OCI-LY7 (cell line): Measurements from ENCODE around the gene TBC1D24. TPM values are rescaled to one million over a fixed set of nuclear protein-coding genes. Genes with fewer than 3 reads are reported as not detected.
A peak's percentile ranks its signal among the peaks of the same experiment; 100 is the strongest.
"Not testable (repeated sequence)": the region's sequence is repeated elsewhere in the genome, so short reads cannot be mapped to it uniquely, and the experiment has no call there.

ENCODE experiments used
- BruUV-seq: library from RNA; stranded (reverse); fragments of 400-500 nt; replicated peaks from 2 replicates; lab custom pipeline; 2021; lab: Mats Ljungman, UMichigan
- CTCF ChIA-PET: fragments of 300-600 bp; sonication (Branson Sonifier 250); formaldehyde crosslinking; loops from one replicate; lab custom pipeline; 2022; ENCODE audit warnings: antibody characterized with exemption; ENCODE audit not compliant: unreplicated experiment; lab: Charles Lee
- POLR2A ChIA-PET: fragments of 300-600 bp; sonication (Branson Sonifier 250); formaldehyde crosslinking; loops from one replicate; lab custom pipeline; 2022; ENCODE audit warnings: antibody characterized with exemption; lab: Charles Lee
- DNase-seq: peaks from one replicate; pipeline ENCODE4 v3.0.0-alpha.2; 2015; ENCODE audit warnings: low spot score
- H2AFZ ChIP-seq: fragments of 200-600 bp; sonication (generic), shearing (Covaris generic); 2 replicates; pipeline ENCODE4 v1.6.1; 2014; ENCODE audit warnings: mild to moderate bottlenecking, antibody characterized with exemption, low read length, moderate library complexity
- H3K27ac ChIP-seq: fragments of 200-600 bp; sonication (generic); 2 replicates; pipeline ENCODE4 v1.5.1; 2014; ENCODE audit warnings: mixed run types, low read depth, mild to moderate bottlenecking, moderate library complexity, low read length, inconsistent platforms; ENCODE audit not compliant: poor library complexity, severe bottlenecking
- H3K36me3 ChIP-seq: fragments of 200-600 bp; sonication (generic); 2 replicates; pipeline ENCODE4 v1.6.1; 2014; ENCODE audit warnings: mild to moderate bottlenecking, antibody characterized with exemption, low read length, moderate library complexity, mixed read lengths; ENCODE audit not compliant: insufficient read depth
- H3K4me1 ChIP-seq: fragments of 200-600 bp; sonication (generic); 2 replicates; pipeline ENCODE4 v1.5.1; 2014; ENCODE audit warnings: mild to moderate bottlenecking, low read length; ENCODE audit not compliant: insufficient read depth, poor library complexity, severe bottlenecking
- H3K4me2 ChIP-seq: fragments of 200-600 bp; sonication (generic); 2 replicates; pipeline ENCODE4 v1.6.1; 2014; ENCODE audit warnings: mild to moderate bottlenecking, low read length
- H3K4me3 ChIP-seq: fragments of 200-600 bp; sonication (generic); 2 replicates; pipeline ENCODE4 v1.5.1; 2014; ENCODE audit warnings: mild to moderate bottlenecking, low read depth, low read length; ENCODE audit not compliant: poor library complexity, severe bottlenecking
- H3K79me2 ChIP-seq: fragments of 200-600 bp; sonication (generic); 2 replicates; pipeline ENCODE4 v1.6.1; 2016; ENCODE audit warnings: low read depth, mild to moderate bottlenecking, low read length, moderate library complexity, mixed read lengths; ENCODE audit not compliant: insufficient read depth
- H3K9me2 ChIP-seq: fragments of 200-600 bp; sonication (generic); 2 replicates; pipeline ENCODE4 v1.6.1; 2016; ENCODE audit warnings: mild to moderate bottlenecking, low read length, mixed read lengths; ENCODE audit not compliant: insufficient read depth
- H3K9me3 ChIP-seq: fragments of 200-600 bp; sonication (generic); 2 replicates; pipeline ENCODE4 v1.6.1; 2014; ENCODE audit warnings: mild to moderate bottlenecking, mixed run types, low read length, mixed read lengths
- H4K20me1 ChIP-seq: fragments of 200-600 bp; sonication (generic); 2 replicates; pipeline ENCODE4 v1.6.1; 2014; ENCODE audit warnings: mild to moderate bottlenecking, antibody characterized with exemption, low read length, moderate library complexity, mixed read lengths; ENCODE audit not compliant: insufficient read depth
- EZH2phosphoT487 ChIP-seq: fragments of 200-600 bp; sonication (generic); IDR thresholded peaks from 2 replicates; pipeline ENCODE4 v1.6.1; 2018; ENCODE audit warnings: low read depth, borderline replicate concordance, mild to moderate bottlenecking, mixed run types, antibody characterized with exemption, low read length, moderate library complexity, mixed read lengths
- intact Hi-C: fragments of 100-400 bp; cut with micrococcal nuclease; formaldehyde crosslinking; loops from one replicate; pipeline ENCODE4 v1.10.0; 2022; ENCODE audit not compliant: unreplicated experiment
- total RNA-seq, 2 experiments: library from RNA; depleted of rRNA in 1 of 2; stranded (reverse); fragments of >200 nt in 1 of 2; shearing (Covaris generic) in 1 of 2; gene quantifications; 2 replicates each; pipeline ENCODE4 v1.2.3, GENCODE V29; 2014 to 2022
- TF ChIP-seq, protein P1 (sequence below): fragments of 200-600 bp; sonication (generic); conservative IDR thresholded peaks from 2 replicates; pipeline ENCODE4 v1.5.1; 2014; ENCODE audit warnings: mild to moderate bottlenecking, antibody characterized with exemption, low read length, moderate library complexity, mixed read lengths

TBC1D24 gene
- total RNA-seq, 2 experiments from 2014 or later, result 23.4 to 34.7 TPM

DNA sequence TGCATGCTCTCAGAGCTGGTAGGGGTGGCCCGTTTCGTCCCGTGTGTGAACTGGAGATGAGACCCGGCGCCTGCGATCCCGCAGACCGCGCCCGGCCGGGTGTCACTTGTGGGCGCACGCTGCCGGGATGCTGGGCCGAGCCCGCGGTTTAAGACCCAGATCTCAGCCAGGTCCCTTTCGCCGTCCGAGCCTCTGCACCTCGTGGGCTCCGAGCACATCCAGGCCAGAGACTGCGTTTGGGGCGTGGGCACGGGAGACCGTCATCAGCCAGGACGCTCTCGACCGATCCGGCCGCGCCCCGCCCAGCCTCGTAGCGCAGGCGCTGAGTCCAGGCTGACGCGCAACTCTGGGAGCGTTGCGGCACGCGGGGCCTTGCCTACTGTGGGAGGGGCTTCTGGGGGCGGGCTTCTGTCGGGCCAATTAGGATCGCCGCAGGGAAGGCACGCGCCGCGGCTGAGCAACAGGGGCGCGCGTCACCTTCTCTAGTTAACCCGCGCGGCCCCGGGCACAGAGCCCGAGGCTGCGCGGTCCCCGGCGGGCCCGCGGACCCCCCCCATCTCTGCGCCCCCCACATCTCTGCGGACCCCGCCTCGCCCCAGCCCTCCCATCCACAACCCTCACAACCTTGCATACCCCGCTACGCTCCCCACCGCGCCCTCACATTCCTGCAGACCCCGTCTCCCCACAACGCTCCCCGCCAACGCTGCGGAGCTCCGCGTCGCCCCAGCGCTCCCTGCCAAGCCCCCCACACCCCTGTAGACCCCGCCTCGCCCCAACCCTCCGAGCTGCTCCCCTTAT, 57.0 kb downstream of the TBC1D24 start:
- peak overlapping the region; percentile 82; the same call in 1 of the 2 replicates for H2AFZ ChIP-seq

DNA sequence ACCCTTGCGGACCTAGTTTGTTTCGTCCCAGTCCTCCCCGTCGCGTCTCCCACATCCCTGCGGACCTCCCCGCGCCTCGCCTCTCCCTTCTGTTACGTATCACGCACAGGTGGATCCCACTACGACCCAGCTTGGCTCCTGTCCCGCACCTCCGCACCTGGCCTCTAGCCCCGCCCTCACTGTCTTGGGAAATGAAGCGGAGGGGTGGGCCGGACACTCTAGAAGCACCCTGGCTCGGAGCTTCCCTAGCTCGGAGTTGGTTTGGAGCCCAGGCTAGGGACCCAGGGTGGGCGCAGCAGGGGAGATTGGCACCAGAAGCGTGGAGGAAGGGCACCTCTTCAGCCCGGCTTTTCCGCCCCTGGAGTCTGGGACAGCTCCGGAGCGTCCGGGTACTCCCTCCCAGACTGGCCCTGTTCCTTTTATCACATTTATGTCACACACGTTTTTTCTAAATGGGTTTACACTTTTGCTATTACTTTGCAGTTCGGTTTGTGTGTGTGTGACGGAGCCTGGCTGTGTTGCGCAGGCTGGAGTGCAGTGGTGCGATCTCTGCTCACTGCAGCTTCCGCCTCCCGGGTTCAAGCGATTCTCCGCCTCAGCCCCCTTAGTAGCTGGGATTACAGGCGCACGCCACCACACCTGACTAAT, 57.7 kb downstream of the TBC1D24 start:
- ChIA-PET CTCF (interaction anchor here (0.6 kb wide), 1 partner anchor 13 kb away, joined by 3 read pairs; the partner anchor contains the start of gene AMDHD2), POLR2A (interaction anchor here (0.5 to 1.3 kb wide), 3 partner anchors 12 to 375 kb away, joined by 3 to 5 read pairs (median 4); partner anchors contain the start of gene AMDHD2)
- Histone ChIP-seq H3K9me3 (no peaks in the 10 kb centered on the region), H3K79me2 (no peaks in the 10 kb centered on the region), H3K4me3 (peak overlapping the region; percentile 70), H3K4me1 (peaks cover 18% of the 10 kb centered on the region), H3K27ac (peak overlapping the region; percentile 69), H3K36me3 (peaks cover 17% of the 10 kb centered on the region), H3K9me2 (no peaks in the 10 kb centered on the region), H3K4me2 (peak overlapping the region; percentile 99), H2AFZ (peak overlapping the region; percentile 82; the same call in 1 of the 2 replicates), H4K20me1 (no peaks in the 10 kb centered on the region)
- intact Hi-C loops, result loop anchor here (2.0 to 10.0 kb wide), 4 partner anchors 20 to 222 kb away; partner anchors contain the start of genes ATP6V0C and SRRM2
- peak; percentile 71 for DNase-seq
- TF ChIP-seq EZH2phosphoT487, result no peak
- TF ChIP-seq, protein P1, sequence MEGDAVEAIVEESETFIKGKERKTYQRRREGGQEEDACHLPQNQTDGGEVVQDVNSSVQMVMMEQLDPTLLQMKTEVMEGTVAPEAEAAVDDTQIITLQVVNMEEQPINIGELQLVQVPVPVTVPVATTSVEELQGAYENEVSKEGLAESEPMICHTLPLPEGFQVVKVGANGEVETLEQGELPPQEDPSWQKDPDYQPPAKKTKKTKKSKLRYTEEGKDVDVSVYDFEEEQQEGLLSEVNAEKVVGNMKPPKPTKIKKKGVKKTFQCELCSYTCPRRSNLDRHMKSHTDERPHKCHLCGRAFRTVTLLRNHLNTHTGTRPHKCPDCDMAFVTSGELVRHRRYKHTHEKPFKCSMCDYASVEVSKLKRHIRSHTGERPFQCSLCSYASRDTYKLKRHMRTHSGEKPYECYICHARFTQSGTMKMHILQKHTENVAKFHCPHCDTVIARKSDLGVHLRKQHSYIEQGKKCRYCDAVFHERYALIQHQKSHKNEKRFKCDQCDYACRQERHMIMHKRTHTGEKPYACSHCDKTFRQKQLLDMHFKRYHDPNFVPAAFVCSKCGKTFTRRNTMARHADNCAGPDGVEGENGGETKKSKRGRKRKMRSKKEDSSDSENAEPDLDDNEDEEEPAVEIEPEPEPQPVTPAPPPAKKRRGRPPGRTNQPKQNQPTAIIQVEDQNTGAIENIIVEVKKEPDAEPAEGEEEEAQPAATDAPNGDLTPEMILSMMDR, result no peak
- BruUV-seq, result no TSS peak

More for the DNA sequence above, 57.0 kb downstream of the TBC1D24 start:
- Histone ChIP-seq H3K9me3 (no peaks in the 10 kb centered on the region), H3K36me3 (peaks cover 17% of the 10 kb centered on the region), H3K9me2 (no peaks in the 10 kb centered on the region), H3K4me2 (peak overlapping the region; percentile 99), H3K4me3 (peak overlapping the region; percentile 70), H4K20me1 (no peaks in the 10 kb centered on the region), H3K79me2 (no peaks in the 10 kb centered on the region), H3K27ac (peak overlapping the region; percentile 69), H3K4me1 (peaks cover 18% of the 10 kb centered on the region)
- TF ChIP-seq EZH2phosphoT487, result no peak
- TF ChIP-seq, protein P1, result no peak
- intact Hi-C loops, result loop anchor here (2.0 to 10.0 kb wide), 4 partner anchors 19 to 223 kb away; partner anchors contain the start of genes ATP6V0C and SRRM2
- BruUV-seq, result no TSS peak
- POLR2A ChIA-PET, result interaction anchor here (0.5 to 1.3 kb wide), 4 partner anchors 11 to 376 kb away, joined by 3 to 6 read pairs (median 4); partner anchors contain the start of gene AMDHD2
- CTCF ChIA-PET, result no interaction called here
- peak; percentile 97 for DNase-seq

DNA sequence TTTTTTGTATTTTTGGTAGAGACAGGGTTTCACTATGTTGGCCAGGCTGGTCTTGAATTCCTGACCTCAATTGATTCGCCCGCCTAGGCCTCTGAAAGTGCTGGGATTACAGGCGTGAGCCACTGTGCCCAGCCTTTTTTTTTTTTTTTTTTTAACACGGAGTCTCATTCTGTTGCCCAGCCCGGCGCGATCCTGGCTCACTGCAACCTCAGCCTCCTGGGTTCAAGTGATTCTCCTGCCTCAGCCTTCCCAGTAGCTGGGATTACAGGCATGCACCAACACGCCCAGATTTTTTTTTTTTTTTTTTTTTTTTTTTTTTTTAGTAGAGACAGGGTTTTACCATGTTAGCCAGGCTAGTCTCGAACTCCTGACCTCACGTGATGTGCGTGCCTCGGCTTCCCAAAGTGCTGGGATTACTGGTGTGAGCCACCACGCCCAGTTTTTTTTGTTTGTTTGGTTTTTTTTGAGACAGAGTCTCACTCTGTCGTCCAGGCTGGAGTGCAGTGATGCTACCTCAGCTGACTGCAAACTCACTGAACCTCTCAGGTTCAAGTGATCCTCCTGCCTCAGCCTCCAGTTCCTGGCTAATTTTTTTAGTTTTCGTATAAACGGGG, 58.3 kb downstream of the TBC1D24 start:
- Histone ChIP-seq H3K36me3 (peaks cover 15% of the 10 kb centered on the region), H3K4me1 (peaks cover 18% of the 10 kb centered on the region), H3K4me3 (peak overlapping the region; percentile 70), H3K27ac (peak overlapping the region; percentile 69), H3K4me2 (peak overlapping the region; percentile 99), H2AFZ (peak overlapping the region; percentile 82; the same call in 1 of the 2 replicates)
- not testable (repeated sequence) for H3K79me2 ChIP-seq, H4K20me1 ChIP-seq, DNase-seq, BruUV-seq, H3K9me2 ChIP-seq, H3K9me3 ChIP-seq
- CTCF ChIA-PET, result interaction anchor here (0.6 kb wide), 1 partner anchor 13 kb away, joined by 3 read pairs; the partner anchor contains the start of gene AMDHD2
- POLR2A ChIA-PET, result interaction anchor here (1.2 to 1.3 kb wide), 2 partner anchors 13 to 20 kb away, joined by 4 to 5 read pairs; partner anchors contain the start of gene AMDHD2
- intact Hi-C loops, result loop anchor here (2.0 to 10.0 kb wide), 4 partner anchors 20 to 222 kb away; partner anchors contain the start of genes ATP6V0C and SRRM2
